Measurements from ENCODE around the gene RGS17.

DNA sequence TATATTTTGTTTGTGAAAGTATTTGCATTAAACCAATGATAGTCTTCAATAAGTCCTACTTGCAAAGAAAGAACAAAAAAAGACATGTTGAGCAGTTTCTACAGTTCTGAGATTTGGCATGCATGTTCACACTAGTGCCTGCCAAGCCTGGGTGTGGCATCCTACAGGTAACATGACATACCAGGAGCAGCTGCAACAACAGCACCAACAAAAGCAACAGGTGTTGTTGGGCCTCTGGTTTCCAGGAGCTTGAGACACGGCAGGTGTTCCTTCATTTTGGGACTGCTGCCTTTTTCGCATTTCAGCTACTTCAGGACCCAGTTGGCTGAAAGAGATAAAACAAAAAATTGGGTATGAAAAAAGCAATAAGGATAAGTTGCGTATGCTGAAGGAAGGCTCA is 87.4 kb downstream of the RGS17 start:
- TF ChIP-seq, protein P1, sequence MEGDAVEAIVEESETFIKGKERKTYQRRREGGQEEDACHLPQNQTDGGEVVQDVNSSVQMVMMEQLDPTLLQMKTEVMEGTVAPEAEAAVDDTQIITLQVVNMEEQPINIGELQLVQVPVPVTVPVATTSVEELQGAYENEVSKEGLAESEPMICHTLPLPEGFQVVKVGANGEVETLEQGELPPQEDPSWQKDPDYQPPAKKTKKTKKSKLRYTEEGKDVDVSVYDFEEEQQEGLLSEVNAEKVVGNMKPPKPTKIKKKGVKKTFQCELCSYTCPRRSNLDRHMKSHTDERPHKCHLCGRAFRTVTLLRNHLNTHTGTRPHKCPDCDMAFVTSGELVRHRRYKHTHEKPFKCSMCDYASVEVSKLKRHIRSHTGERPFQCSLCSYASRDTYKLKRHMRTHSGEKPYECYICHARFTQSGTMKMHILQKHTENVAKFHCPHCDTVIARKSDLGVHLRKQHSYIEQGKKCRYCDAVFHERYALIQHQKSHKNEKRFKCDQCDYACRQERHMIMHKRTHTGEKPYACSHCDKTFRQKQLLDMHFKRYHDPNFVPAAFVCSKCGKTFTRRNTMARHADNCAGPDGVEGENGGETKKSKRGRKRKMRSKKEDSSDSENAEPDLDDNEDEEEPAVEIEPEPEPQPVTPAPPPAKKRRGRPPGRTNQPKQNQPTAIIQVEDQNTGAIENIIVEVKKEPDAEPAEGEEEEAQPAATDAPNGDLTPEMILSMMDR (conservative IDR thresholded peaks at IDR 0.05): no peak
- no peak for TF ChIP-seq EZH2 (IDR thresholded peaks at IDR 0.05; ENCODE audit: low read depth)
